ENCODE data around the gene CD247.

GRCh38 chr1:167440345-167440744 lies 78.0 kb downstream of the CD247 start:
- TF ChIP-seq PPARA (CRISPR knock-in tag; IDR thresholded peaks at IDR 0.05; ENCODE audit: borderline replicate concordance) (no peak), RARB (CRISPR knock-in tag; IDR thresholded peaks at IDR 0.05) (no peak), ISL1 (CRISPR knock-in tag; IDR thresholded peaks at IDR 0.05) (no peak), BACH2 (CRISPR knock-in tag; IDR thresholded peaks at IDR 0.05; ENCODE audit: borderline replicate concordance) (no peak), ZFP30 (CRISPR knock-in tag; IDR thresholded peaks at IDR 0.05) (no peak), OSR1 (CRISPR knock-in tag; IDR thresholded peaks at IDR 0.05) (no peak), ZNF8 (CRISPR knock-in tag; IDR thresholded peaks at IDR 0.05) (no peak), ZC3H10 (CRISPR knock-in tag; IDR thresholded peaks at IDR 0.05) (no peak), CREB5 (CRISPR knock-in tag; IDR thresholded peaks at IDR 0.05; ENCODE audit: low read depth) (no peak), SNAI2 (CRISPR knock-in tag; IDR thresholded peaks at IDR 0.05) (no peak)
